GM23338 (cell line): ENCODE results near the gene JAG1. TPM values are rescaled to one million over a fixed set of nuclear protein-coding genes. Genes with fewer than 3 reads are reported as not detected.

Experiments used
- ATAC-seq: fragments of 200-7000 bp; cut with Tn5 transposase; 3 replicates; pipeline ENCODE4 v1.9.1; 2020
- DNase-seq: peaks from one replicate; pipeline ENCODE4 v3.0.0-alpha.2; 2015; ENCODE audit warnings: low spot score
- H2AFZ ChIP-seq: fragments of 200-600 bp; sonication (generic); 2 replicates; pipeline ENCODE4 v1.8.0; 2016; ENCODE audit warnings: antibody characterized with exemption, mild to moderate bottlenecking, moderate library complexity
- H3F3A ChIP-seq: fragments of 200-600 bp; sonication (generic); replicated peaks from 2 replicates; pipeline ENCODE4 v1.8.0; 2017; ENCODE audit warnings: antibody characterized with exemption, mixed run types, low read depth
- H3K27ac ChIP-seq: fragments of 200-600 bp; sonication (generic); 2 replicates; pipeline ENCODE4 v1.6.1; 2016; ENCODE audit warnings: low read depth
- H3K27me3 ChIP-seq: fragments of 200-600 bp; sonication (generic); 2 replicates; pipeline ENCODE4 v1.8.0; 2016; ENCODE audit warnings: mild to moderate bottlenecking, mixed run types, moderate library complexity; ENCODE audit not compliant: insufficient read depth
- H3K36me3 ChIP-seq: fragments of 200-600 bp; sonication (generic); 2 replicates; pipeline ENCODE4 v1.8.0; 2016; ENCODE audit warnings: mild to moderate bottlenecking; ENCODE audit not compliant: insufficient read depth
- H3K4me1 ChIP-seq: fragments of 200-600 bp; sonication (generic); 2 replicates; pipeline ENCODE4 v1.8.0; 2016; ENCODE audit warnings: mild to moderate bottlenecking, moderate library complexity; ENCODE audit not compliant: insufficient read depth
- H3K4me2 ChIP-seq: fragments of 200-600 bp; sonication (generic); 2 replicates; pipeline ENCODE4 v1.7.1; 2017; ENCODE audit warnings: mixed run types
- H3K4me3 ChIP-seq: fragments of 200-600 bp; sonication (generic); 2 replicates; pipeline ENCODE4 v1.6.1; 2016; ENCODE audit warnings: mixed run types
- H3K79me2 ChIP-seq: fragments of 200-600 bp; sonication (generic); replicated peaks from 2 replicates; pipeline ENCODE4 v1.8.0; 2017; ENCODE audit warnings: mild to moderate bottlenecking; ENCODE audit not compliant: insufficient read depth
- H3K9me2 ChIP-seq: fragments of 200-600 bp; sonication (generic); 2 replicates; pipeline ENCODE4 v1.8.0; 2017; ENCODE audit not compliant: insufficient read depth
- H4K20me1 ChIP-seq: fragments of 200-600 bp; sonication (generic); replicated peaks from 2 replicates; pipeline ENCODE4 v1.8.0; 2017; ENCODE audit warnings: mild to moderate bottlenecking; ENCODE audit not compliant: insufficient read depth
- H3K27ac Mint-ChIP-seq: 2 replicates; pipeline ENCODE4 v1.8.0; 2020; ENCODE audit warnings: inconsistent platforms, mild to moderate bottlenecking, moderate library complexity, mixed read lengths
- H3K27me3 Mint-ChIP-seq: 3 replicates; pipeline ENCODE4 v1.8.0; 2022; ENCODE audit warnings: low read depth, mild to moderate bottlenecking, moderate library complexity, mixed read lengths, inconsistent platforms; ENCODE audit not compliant: insufficient read depth, poor library complexity
- H3K36me3 Mint-ChIP-seq: 3 replicates; pipeline ENCODE4 v1.8.0; 2021; ENCODE audit warnings: low read depth, mild to moderate bottlenecking, inconsistent platforms, moderate library complexity, mixed read lengths
- H3K4me1 Mint-ChIP-seq: 3 replicates; pipeline ENCODE4 v1.8.0; 2020; ENCODE audit warnings: mild to moderate bottlenecking, inconsistent platforms, mixed read lengths
- H3K4me3 Mint-ChIP-seq: 3 replicates; pipeline ENCODE4 v1.8.0; 2021; ENCODE audit warnings: moderate library complexity, mild to moderate bottlenecking, inconsistent platforms, mixed read lengths
- H3K9me3 Mint-ChIP-seq: 3 replicates; pipeline ENCODE4 v1.8.0; 2020; ENCODE audit warnings: moderate library complexity, mild to moderate bottlenecking, inconsistent platforms, mixed read lengths
- CTCF ChIP-seq, 2 experiments: fragments of 200-600 bp in 1 of 2; sonication (generic) in 1 of 2; conservative IDR thresholded peaks; 2 replicates each; pipeline versions ENCODE4 v1.5.1 to v1.6.1; 2016 to 2017; ENCODE audit warnings: antibody characterized with exemption in 2 of 2, low read depth in 2 of 2, mild to moderate bottlenecking in 2 of 2, moderate library complexity in 1 of 2
- ETS1 ChIP-seq: IDR thresholded peaks from 2 replicates; pipeline ENCODE4 v1.6.1; 2016; ENCODE audit warnings: antibody characterized with exemption
- EZH2 ChIP-seq: fragments of 200-600 bp; sonication (generic); IDR thresholded peaks from one replicate; pipeline ENCODE4 v1.8.0; 2017; ENCODE audit warnings: antibody characterized with exemption, mild to moderate bottlenecking, low read depth; ENCODE audit not compliant: unreplicated experiment
- EZH2phosphoT487 ChIP-seq: fragments of 200-600 bp; sonication (generic); IDR thresholded peaks from one replicate; pipeline ENCODE4 v1.8.1; 2018; ENCODE audit warnings: antibody characterized with exemption; ENCODE audit not compliant: unreplicated experiment
- NANOG ChIP-seq: IDR thresholded peaks from 2 replicates; pipeline ENCODE4 v1.6.1; 2016; ENCODE audit warnings: antibody characterized with exemption, borderline replicate concordance
- POLR2AphosphoS5 ChIP-seq: IDR thresholded peaks from 2 replicates; pipeline ENCODE4 v1.6.1; 2016; ENCODE audit warnings: antibody characterized with exemption, low read depth
- ZNF114 ChIP-seq: fragments of 250-450 bp; sonication (Bioruptor Pico); IDR thresholded peaks from 2 replicates; pipeline ENCODE4 v1.5.0; 2020; ENCODE audit warnings: mild to moderate bottlenecking, moderate library complexity
- ZNF462 ChIP-seq: fragments of 250-450 bp; sonication (Bioruptor Pico); IDR thresholded peaks from 2 replicates; pipeline ENCODE4 v1.5.0; 2020; ENCODE audit warnings: mild to moderate bottlenecking, moderate library complexity
- polyA plus RNA-seq: library from polyadenylated mRNA; unstranded; fragments of >200 nt; fragmentation: Nextera tagmentation; extraction: Ambion mirVana; gene quantifications from 2 replicates; pipeline ENCODE4 v1.2.1, GENCODE V29; 2016
- total RNA-seq: library from RNA; depleted of rRNA; stranded (reverse); fragments of >200 nt; shearing (Covaris generic); gene quantifications from 2 replicates; pipeline ENCODE4 v1.2.3, GENCODE V29; 2014

Gene JAG1
- total and polyA plus RNA-seq, 2 experiments from 2014 or later = 9.7 to 46.5 TPM

- TF ChIP-seq EZH2phosphoT487 (no peak), EZH2 (no peak), NANOG (no peak), CTCF (conservative IDR thresholded peaks at IDR 0.05; ENCODE audit: low read depth in 2 of 2) (no peak)
- Histone ChIP-seq H3K9me2 (no peaks in the 10 kb centered on the region), H3K4me2 (0 out of 2 replicates have a peak overlapping the region, but pooled peaks have one; percentile 2), H3K79me2 (peaks cover 86% of the 10 kb centered on the region), H4K20me1 (peaks cover 14% of the 10 kb centered on the region), H2AFZ (no peak overlapping the region), H3K4me1 (peaks cover 68% of the 10 kb centered on the region), H3K27ac (peak overlapping the region; percentile 78; the same call in 1 of the 2 replicates), H3F3A (no peaks in the 10 kb centered on the region), H3K27me3 (no peaks in the 10 kb centered on the region), H3K36me3 (peaks cover 11% of the 10 kb centered on the region; the same call in 1 of the 2 replicates), H3K4me3 (no peak overlapping the region)
- Mint-ChIP-seq H3K4me3 (no peak overlapping the region), H3K4me1 (peaks cover 80% of the 10 kb centered on the region), H3K9me3 (no peaks in the 10 kb centered on the region), H3K27me3 (peaks cover 2% of the 10 kb centered on the region), H3K27ac (peak overlapping the region; percentile 45; the same call in 1 of the 2 replicates), H3K36me3 (peaks cover 89% of the 10 kb centered on the region)
- no peak for DNase-seq
- no peak for ATAC-seq
Observed at GRCh38 chr20:10657453-10657852, 16.3 kb downstream of the JAG1 start.

- Mint-ChIP-seq H3K27me3 (peaks cover 2% of the 10 kb centered on the region), H3K27ac (peak overlapping the region; percentile 31; the same call in 1 of the 2 replicates), H3K9me3 (no peaks in the 10 kb centered on the region), H3K4me1 (peaks cover 80% of the 10 kb centered on the region), H3K36me3 (peaks cover 88% of the 10 kb centered on the region), H3K4me3 (no peak overlapping the region)
- Histone ChIP-seq H3K4me2 (peak overlapping the region; percentile 44; the same call in 1 of the 2 replicates), H3K4me3 (no peak overlapping the region), H3K4me1 (peaks cover 71% of the 10 kb centered on the region), H3K36me3 (peaks cover 13% of the 10 kb centered on the region; the same call in 1 of the 2 replicates), H2AFZ (no peak overlapping the region), H4K20me1 (peaks cover 14% of the 10 kb centered on the region), H3K27ac (peak overlapping the region; percentile 76), H3F3A (no peaks in the 10 kb centered on the region), H3K9me2 (no peaks in the 10 kb centered on the region), H3K27me3 (no peaks in the 10 kb centered on the region), H3K79me2 (peaks cover 73% of the 10 kb centered on the region)
- DNase-seq (no peak), ATAC-seq (no peak; the same call in 2 of the 3 replicates)
- TF ChIP-seq ETS1 (no peak), EZH2 (no peak), ZNF462 (no peak), ZNF114 (CRISPR knock-in tag) (no peak), POLR2AphosphoS5 (no peak)
Observed at GRCh38 chr20:10655720-10656669, 17.8 kb downstream of the JAG1 start.
